Testis (tissue), 5 donors: ENCODE results near the gene WBP1. TPM values are rescaled to one million over a fixed set of nuclear protein-coding genes. Genes with fewer than 3 reads are reported as not detected.

Experiments
- DNase-seq: peaks from one replicate; pipeline ENCODE4 v3.0.0-alpha.2; 2019
- H3K27ac ChIP-seq, 2 donors: fragments of 200-600 bp; sonication (generic); one replicate each; pipeline ENCODE4 v1.5.1; 2019
- H3K27me3 ChIP-seq: fragments of 200-600 bp; sonication (generic); one replicate; pipeline ENCODE4 v1.5.1; 2019
- H3K36me3 ChIP-seq: fragments of 200-600 bp; sonication (generic); one replicate; pipeline ENCODE4 v1.5.1; 2017; ENCODE audit warnings: low read depth; ENCODE audit errors: missing control alignments
- H3K4me1 ChIP-seq: fragments of 200-600 bp; sonication (generic); one replicate; pipeline ENCODE4 v1.5.1; 2019
- H3K4me3 ChIP-seq, 2 donors: fragments of 200-600 bp; sonication (generic); one replicate each; pipeline ENCODE4 v1.5.1; 2017 to 2019
- H3K9me3 ChIP-seq: fragments of 200-600 bp; sonication (generic); one replicate; pipeline ENCODE4 v1.5.1; 2017
- CTCF ChIP-seq, 3 experiments: fragments of 450-650 bp in 2 of 3; fragments of 200-600 bp in 1 of 3; sonication (generic) in 1 of 3; IDR thresholded peaks; one replicate each; pipeline ENCODE4 v1.5.1; 2016 to 2019; ENCODE audit warnings: antibody characterized with exemption in 3 of 3, mild to moderate bottlenecking in 2 of 3, moderate library complexity in 1 of 3
- POLR2A ChIP-seq: fragments of 450-650 bp; IDR thresholded peaks from one replicate; pipeline ENCODE4 v1.6.1; 2017; ENCODE audit warnings: antibody characterized with exemption, mild to moderate bottlenecking, moderate library complexity
- WGBS, 2 donors: methylation state at CpG; one replicate each; pipeline ENCODE4 v1.1.5; 2018; 5-methylcytosine and 5-hydroxymethylcytosine counted together
- intact Hi-C: fragments of 100-400 bp; cut with DNase I; formaldehyde crosslinking; loops from one replicate; pipeline ENCODE4 v1.15.1; 2023; ENCODE audit warnings: low total_unique reads
- long read RNA-seq, 2 donors: transcript quantifications; one replicate each; lab custom pipeline, GENCODE V29; 2026
- polyA plus RNA-seq: library from polyadenylated mRNA; stranded (reverse); fragments of 350-450 nt; fragmentation: Illumina TruSeq; extraction: RNeasy Lipid Tissue Mini Kit (QIAGEN cat#74804); gene quantifications from one replicate; pipeline ENCODE4 v1.2.3, GENCODE V29; 2014; ENCODE audit warnings: low read depth, low replicate concordance; ENCODE audit not compliant: insufficient read depth
- total RNA-seq, 2 donors: library from RNA; depleted of rRNA; stranded (reverse); fragments of >200 nt; gene quantifications; one replicate each; pipeline ENCODE4 v1.2.3, GENCODE V29; 2016

WBP1 gene
- total RNA-seq = 10 to 100 TPM; 73.8 to 84.3 TPM
- polyA plus RNA-seq = 80.8 TPM
- long read RNA-seq, donor 1, transcript WBP1-201 (4 exons, 1,294 nt) = major isoform, 29 of 45 reads
- long read RNA-seq, donor 1, transcript WBP1-209 (3 exons, 847 nt) = minor isoform, 5 of 45 reads
- long read RNA-seq, donor 1, partial matches to known transcripts = 5 of 45 reads
- long read RNA-seq, donor 1, other reads (novel, unspliced or antisense) = 0 of 45 reads
- long read RNA-seq, donor 2, transcript WBP1-201 (4 exons, 1,294 nt) = major isoform, 9 of 32 reads
- long read RNA-seq, donor 2, partial matches to known transcripts = 12 of 32 reads
- long read RNA-seq, donor 2, other reads (novel, unspliced or antisense) = 0 of 32 reads

GRCh38 chr2:74458132-74458937 is at the start of gene WBP1:
WBP1 (plus strand) TSS chr2:74458438; CDS start chr2:74458603, 165 bp downstream.
- 1 to 2% methylated on average over 11 to 38 of the region's 38 CpGs for WGBS, 2 donors
- Histone ChIP-seq H3K4me1 (peaks cover 24% of the 10 kb centered on the region), H3K27ac (peak within 1 kb of the TSS; percentile 93 to 99), H3K9me3 (no peaks in the 10 kb centered on the region), H3K27me3 (no peaks in the 10 kb centered on the region), H3K4me3 (peak within 1 kb of the TSS; percentile 68 to 75), H3K36me3 (no peaks in the 10 kb centered on the region)
- intact Hi-C loops = no loop called here
- peak; percentile 100 for DNase-seq
- no peak for TF ChIP-seq POLR2A
- no peak for TF ChIP-seq CTCF (IDR thresholded peaks at IDR 0.05)

- Histone ChIP-seq H3K27me3 (no peaks in the 10 kb centered on the region), H3K36me3 (no peaks in the 10 kb centered on the region), H3K27ac (no peak overlapping the region), H3K9me3 (no peaks in the 10 kb centered on the region), H3K4me1 (peaks cover 31% of the 10 kb centered on the region), H3K4me3 (no peak overlapping the region)
- intact Hi-C loops = no loop called here
- TF ChIP-seq CTCF (IDR thresholded peaks at IDR 0.05) (no peak), POLR2A (no peak)
- WGBS, 2 donors = 47 to 49% methylated on average over 8 of the region's 8 CpGs
- peak; percentile 77 for DNase-seq
These were observed 45.1 kb upstream of the WBP1 start for GRCh38 chr2:74413001-74413698.

GRCh38 chr2:74414441-74414840 is 43.8 kb upstream of the WBP1 start:
- H3K9me3 ChIP-seq = no peaks in the 10 kb centered on the region
- peak overlapping the region; percentile 47 to 51 for H3K4me3 ChIP-seq
- intact Hi-C loops = no loop called here
- H3K27ac ChIP-seq = peak overlapping the region in 1 of 2 donors; percentile 11
- 30 to 36% methylated on average over 8 to 18 of the region's 19 CpGs for WGBS, 2 donors
- no peaks in the 10 kb centered on the region for H3K36me3 ChIP-seq
- no peaks in the 10 kb centered on the region for H3K27me3 ChIP-seq
- peaks cover 31% of the 10 kb centered on the region for H3K4me1 ChIP-seq
- DNase-seq = no peak
- no peak for TF ChIP-seq CTCF (IDR thresholded peaks at IDR 0.05)
- TF ChIP-seq POLR2A = no peak

GRCh38 chr2:74414881-74415761 is 43.1 kb upstream of the WBP1 start:
- 10% methylated on average over 59 of the region's 66 CpGs; no CpG with 5 or more reads in 1 of the 2 donors for WGBS, 2 donors
- DNase-seq = peak; percentile 57
- Histone ChIP-seq H3K4me1 (peaks cover 31% of the 10 kb centered on the region), H3K4me3 (peak overlapping the region; percentile 47 to 51), H3K36me3 (no peaks in the 10 kb centered on the region), H3K27me3 (no peaks in the 10 kb centered on the region), H3K27ac (peak overlapping the region in 1 of 2 donors; percentile 11), H3K9me3 (no peaks in the 10 kb centered on the region)
- TF ChIP-seq CTCF (IDR thresholded peaks at IDR 0.05) = no peak
- TF ChIP-seq POLR2A = no peak
- intact Hi-C loops = no loop called here
